GM12873 (cell line): ENCODE results near the gene CCDC170.

Experiments
- TF ChIP-seq, protein P1 (sequence below): IDR thresholded peaks from 2 replicates; pipeline ENCODE4 v1.5.1; 2012; ENCODE audit warnings: low read depth, mild to moderate bottlenecking, moderate library complexity, low read length, control low read depth; ENCODE audit not compliant: insufficient read depth; ENCODE audit errors: missing control alignments

Gene CCDC170

DNA sequence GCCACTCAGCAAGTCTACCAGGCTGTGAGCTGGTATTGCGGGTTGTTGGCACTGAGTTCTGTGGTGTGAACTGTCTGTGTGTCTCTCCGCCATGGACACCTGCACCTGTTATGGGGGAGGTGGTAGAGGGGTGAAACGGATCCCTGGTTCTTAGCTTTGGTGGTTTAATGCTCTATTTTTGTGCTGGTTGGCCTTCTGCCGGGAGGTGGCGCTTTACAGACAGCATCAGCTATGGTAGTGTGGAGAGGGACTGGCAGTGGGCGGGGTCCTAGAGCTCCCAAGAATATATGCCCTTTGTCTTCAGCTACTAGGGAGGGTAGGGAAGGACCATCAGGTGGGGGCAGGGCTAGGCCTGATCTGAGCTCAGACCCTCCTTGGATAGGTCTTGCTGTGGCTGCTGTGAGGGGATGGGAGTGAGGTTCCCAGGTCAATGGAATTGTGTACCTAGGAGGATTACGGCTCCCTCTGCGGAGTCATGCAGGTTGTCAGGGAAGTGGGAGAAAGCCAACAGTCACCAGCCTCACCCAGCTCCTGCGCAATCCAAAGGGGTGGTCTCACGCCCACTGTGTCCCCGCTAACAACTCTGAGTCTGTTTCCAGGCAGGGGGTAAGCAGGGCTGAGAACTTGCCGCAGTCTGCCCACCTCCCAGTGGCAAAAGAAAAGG is 154.3 kb downstream of the CCDC170 start:
- TF ChIP-seq, protein P1, sequence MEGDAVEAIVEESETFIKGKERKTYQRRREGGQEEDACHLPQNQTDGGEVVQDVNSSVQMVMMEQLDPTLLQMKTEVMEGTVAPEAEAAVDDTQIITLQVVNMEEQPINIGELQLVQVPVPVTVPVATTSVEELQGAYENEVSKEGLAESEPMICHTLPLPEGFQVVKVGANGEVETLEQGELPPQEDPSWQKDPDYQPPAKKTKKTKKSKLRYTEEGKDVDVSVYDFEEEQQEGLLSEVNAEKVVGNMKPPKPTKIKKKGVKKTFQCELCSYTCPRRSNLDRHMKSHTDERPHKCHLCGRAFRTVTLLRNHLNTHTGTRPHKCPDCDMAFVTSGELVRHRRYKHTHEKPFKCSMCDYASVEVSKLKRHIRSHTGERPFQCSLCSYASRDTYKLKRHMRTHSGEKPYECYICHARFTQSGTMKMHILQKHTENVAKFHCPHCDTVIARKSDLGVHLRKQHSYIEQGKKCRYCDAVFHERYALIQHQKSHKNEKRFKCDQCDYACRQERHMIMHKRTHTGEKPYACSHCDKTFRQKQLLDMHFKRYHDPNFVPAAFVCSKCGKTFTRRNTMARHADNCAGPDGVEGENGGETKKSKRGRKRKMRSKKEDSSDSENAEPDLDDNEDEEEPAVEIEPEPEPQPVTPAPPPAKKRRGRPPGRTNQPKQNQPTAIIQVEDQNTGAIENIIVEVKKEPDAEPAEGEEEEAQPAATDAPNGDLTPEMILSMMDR = peak; percentile 65

DNA sequence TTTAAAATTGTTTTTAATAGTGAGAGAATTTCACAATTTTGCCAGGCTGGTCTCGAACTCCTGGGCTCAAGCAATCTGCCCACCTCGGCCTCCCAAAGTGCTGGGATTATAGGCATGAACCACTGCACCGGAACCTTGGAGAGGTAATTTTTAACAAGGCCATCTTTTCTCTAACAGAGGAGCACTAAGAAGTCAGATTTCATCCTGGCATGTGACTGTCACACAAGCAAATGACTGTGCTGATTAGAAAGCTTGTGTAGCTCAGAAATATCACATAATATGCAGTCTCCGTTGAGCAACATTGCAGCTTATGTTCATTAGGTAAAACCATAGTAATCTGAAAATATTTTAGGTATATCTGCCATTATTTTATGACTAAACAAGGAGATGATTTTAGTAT is 156.0 kb downstream of the CCDC170 start:
- TF ChIP-seq, protein P1 = no peak

DNA sequence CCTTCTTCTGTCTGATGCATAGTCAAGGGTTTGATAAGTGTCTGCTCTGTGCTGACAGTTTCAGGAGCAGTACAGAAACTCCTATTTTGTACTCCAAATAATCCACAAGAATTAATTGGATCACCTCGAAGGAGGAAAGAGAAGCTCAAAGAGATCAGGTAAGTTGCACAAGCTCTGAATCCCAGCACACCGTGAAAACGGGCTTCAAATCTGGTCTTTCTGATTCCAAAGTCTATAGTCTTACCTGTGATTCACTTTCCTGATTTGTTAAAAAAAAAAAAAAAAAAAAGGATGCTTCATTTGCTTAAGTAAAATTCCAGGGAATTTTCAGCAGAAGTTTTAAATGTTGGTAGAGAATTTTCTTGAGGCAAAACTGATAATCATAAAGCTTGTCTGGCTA is 157.8 kb downstream of the CCDC170 start:
- TF ChIP-seq, protein P1 = no peak

DNA sequence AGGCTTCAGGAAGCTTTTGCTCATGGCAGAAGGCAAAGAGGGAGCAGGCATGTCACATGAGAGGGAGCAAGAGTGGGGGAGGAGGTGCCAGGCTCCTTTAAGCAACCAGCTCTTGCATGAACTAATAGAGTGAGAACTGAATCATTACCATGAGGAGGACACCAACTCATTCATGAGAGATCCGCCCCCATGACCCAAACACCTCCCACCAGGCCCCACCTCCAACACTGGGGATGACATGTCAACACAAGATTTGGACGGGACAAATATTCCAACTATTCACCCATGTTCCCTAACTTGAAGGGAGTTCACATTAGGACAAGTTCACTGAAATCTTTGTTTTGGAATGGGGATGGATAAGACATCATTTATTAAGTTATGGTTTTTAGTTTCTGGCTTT is 158.5 kb downstream of the CCDC170 start:
- TF ChIP-seq, protein P1 = no peak

DNA sequence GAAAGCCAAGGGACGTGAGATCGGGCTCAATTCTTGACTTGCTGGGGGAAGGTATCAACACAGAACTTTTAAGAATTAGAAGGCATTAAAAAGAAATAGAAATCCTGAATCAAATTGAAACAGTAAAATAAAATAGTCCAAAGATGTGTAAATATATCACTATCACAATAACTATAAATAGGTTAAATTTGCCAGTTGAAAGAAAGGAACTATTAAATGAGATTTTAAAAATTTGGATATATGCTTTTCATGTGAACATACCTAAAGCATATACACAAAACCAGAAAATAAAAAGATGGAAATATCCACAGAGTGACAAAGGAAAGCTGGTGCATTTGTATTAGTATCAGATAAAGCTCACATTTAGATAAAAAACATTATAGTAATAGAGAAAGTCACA is 161.3 kb downstream of the CCDC170 start:
- TF ChIP-seq, protein P1 = no peak

DNA sequence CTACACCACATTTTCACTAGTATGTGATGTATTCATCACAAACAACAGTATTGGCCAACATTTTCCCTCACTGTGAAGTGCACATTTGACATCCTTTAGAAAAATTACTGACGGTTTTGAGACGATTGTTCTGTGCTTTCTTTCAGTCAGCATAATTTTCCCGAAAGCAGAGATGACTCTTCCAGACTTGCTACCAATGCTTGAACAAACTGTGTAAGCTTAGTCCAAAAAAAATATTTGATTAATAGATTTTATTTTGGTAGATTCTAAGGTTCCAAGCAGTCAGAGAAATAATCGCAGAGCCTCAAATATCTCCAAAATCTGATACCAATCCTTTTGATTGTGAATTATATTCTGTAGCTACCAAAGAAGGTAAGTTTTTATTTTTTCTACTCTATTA is 162.6 kb downstream of the CCDC170 start:
- TF ChIP-seq, protein P1 = no peak

DNA sequence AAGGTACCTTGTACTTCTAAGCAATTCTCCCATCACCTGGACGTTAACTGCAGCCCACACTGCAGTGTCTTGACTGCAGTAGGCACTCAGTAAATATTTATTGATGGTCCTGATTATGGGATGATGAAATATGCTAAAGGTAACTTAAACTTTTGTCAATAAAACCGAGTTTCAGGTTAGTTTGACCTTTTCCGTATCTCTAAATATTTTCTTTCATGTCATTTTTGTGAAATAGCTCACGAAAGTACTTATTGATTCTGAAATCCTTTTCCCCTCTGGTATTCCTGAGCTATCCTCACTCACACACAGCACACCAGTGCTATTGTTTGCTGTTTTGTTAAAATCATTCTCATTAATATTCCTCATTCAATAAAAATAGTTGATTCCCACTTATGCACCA is 164.3 kb downstream of the CCDC170 start:
- TF ChIP-seq, protein P1 = no peak

DNA sequence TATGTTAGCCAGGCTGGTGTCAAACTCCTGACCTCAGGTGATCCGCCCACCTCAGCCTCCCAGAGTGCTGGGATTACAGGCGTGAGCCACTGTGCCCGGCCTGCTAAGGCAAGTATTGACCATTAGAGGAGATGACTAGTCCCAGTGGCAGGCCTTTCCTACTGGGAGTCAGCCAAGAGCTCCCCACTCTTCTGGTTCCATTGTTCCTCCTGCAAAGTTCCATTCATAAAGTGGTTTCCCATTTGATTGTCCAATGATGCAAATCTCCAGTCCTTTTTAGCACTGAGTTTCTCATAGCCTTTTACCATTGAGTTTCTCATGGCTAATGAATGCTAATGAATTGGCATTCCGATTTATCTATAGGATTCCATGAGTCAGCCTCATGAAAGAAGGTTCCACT is 165.4 kb downstream of the CCDC170 start:
- TF ChIP-seq, protein P1 = no peak
